Ureter (tissue), 1 donor: ENCODE results near the gene C12orf60. TPM values are rescaled to one million over a fixed set of nuclear protein-coding genes. Genes with fewer than 3 reads are reported as not detected.
"Not testable (repeated sequence)": the region's sequence is repeated elsewhere in the genome, so short reads cannot be mapped to it uniquely, and the experiment has no call there.

Experiments used
- DNase-seq: peaks from one replicate; pipeline ENCODE4 v3.0.0-alpha.2; 2020; ENCODE audit warnings: low spot score
- total RNA-seq: library from RNA; stranded (reverse); gene quantifications from one replicate; pipeline ENCODE4 v1.2.4, GENCODE V29; 2023
- donor health status: DM: yes; HTN: yes; CAD: no.

The C12orf60 gene
- total RNA-seq, result 0.99 TPM

GRCh38 chr12:14803011-14803829 is at the start of gene C12orf60, which contains the start of gene WBP11:
Gene C12orf60, plus strand, starts transcription at chr12:14803670. Its CDS starts 19,266 bp downstream, at chr12:14822936.
Gene WBP11, minus strand, starts transcription at chr12:14803478. Its CDS starts 2,095 bp downstream, at chr12:14801383.
- peak; percentile 95 for DNase-seq

DNA sequence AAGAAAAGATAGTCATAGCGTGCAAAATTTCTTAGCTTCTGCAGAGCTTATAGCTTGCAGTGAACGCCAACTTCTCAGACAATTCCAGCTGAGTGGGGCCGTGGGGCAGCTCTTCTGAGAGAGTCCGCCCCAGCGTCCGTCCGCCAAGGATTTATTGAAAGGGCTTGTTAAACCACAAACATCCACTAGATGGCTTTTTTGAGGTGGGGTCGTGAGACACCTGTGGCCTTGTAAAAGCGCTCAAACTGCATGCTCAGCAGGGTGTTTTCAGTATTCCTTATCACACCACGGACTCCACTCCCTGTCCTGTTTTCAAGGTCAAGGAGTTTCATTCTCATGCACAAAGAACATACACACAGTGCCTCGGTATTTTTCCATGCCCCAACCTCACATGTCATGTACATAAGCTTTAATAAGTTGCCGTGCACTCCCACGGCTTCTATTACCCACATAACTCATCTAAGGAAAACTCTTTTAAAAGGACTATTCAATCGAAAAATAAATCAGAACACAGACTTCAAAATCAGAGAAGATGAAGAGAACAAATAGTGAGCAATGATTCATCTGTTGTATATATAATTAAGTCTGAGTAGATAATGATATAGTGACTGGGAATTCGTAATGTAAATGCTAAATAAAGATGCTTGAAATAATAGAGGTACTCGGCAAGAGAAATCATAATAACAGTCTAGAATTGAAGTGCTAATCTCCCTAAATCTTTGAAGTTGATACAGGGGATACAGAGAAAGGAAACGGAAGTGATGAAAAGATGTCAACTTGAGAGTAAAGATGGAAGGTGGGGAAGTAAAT is 46.9 kb upstream of the C12orf60 start:
- no peak for DNase-seq

DNA sequence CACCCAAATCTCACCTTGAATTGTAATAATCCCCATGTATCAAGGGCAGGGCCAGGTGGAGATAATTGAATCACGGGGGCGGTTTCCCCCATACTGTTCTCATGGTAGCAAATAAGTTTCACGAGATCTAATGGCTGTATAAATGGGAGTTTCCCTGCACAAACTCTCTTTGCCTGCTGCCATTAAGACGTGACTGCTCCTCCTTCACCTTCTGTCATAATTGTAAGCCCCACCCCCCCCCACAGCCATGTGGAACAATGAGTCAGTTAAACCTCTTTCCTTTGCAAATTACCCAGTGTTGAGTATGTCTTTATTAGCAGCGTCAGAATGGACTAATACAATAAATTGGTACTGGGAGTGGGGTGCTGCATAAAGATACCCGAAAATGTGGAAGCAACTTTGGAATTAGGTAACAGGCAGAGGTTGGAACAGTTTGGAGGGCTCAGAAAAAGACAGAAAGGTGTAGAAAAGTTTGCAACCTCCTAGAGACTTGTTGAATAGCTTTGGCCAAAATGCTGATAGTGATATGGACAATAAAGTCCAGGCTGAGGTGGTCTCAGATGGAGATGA is 43.7 kb upstream of the C12orf60 start:
- DNase-seq, result not testable (repeated sequence)

GRCh38 chr12:14765398-14765797 is 38.1 kb upstream of the C12orf60 start:
- DNase-seq, result no peak

DNA sequence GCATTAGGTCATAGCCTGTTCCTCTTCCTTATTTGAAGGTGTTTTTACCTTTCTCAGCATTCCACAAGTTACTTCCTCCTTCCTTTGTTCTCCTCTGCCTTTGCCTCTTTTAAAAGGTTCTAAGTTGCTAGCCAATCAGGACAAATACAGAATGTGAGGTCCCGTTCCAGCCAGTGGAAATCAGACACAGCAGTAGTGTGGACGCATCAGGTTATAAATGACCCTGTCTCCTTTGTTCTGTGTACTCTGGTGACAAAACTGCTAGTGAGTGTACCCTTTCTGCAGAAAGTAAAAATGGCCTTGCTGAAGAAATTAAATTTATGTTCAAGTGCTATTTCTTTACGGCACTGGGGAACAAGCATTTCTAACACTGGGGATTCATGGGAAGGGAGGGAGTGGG is 37.5 kb upstream of the C12orf60 start:
- DNase-seq, result not testable (repeated sequence)

DNA sequence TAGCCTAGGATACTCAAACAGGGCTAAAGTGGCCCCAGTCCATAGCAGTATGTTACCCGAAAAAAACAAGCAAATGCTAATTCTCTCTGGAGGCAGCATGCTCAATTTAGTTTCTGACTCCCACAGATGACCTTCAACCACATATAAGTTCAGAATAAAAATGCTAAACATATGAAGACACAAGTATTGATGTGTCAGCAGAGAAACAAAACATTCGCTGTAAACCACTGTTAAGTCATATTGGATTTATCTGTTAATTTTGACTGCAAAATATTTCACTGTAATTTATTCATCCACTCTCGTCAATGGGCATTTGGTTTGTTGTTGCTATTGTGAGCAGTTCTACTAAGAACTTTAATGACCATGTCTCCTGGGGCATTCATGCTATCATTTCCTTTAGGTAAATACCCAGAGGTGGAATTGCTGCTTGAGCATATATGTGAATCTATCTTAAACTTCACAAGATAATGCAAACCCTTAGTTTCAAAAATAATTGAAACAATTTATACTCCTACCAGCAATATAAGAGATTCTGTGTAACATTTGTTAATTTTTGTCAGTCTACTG is 36.7 kb upstream of the C12orf60 start:
- DNase-seq, result no peak

DNA sequence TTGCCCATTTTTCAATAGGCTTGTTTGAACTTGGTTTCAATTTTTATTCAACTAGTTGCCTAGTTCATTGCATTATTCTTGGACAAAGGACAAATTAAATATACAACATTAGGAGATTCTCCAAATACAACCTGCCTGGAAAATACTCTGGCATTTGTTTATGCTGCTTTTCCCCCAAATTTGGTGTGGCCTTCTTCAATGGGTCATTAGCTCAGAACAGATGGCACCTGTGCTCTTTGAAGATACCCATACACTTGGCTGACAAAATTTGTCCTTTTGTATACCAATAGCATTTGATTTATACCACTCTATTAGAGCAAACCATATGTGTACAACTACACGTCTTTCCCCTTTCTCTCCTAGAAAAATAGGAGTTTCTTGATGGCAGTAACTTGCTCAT is 35.9 kb upstream of the C12orf60 start:
- no peak for DNase-seq

DNA sequence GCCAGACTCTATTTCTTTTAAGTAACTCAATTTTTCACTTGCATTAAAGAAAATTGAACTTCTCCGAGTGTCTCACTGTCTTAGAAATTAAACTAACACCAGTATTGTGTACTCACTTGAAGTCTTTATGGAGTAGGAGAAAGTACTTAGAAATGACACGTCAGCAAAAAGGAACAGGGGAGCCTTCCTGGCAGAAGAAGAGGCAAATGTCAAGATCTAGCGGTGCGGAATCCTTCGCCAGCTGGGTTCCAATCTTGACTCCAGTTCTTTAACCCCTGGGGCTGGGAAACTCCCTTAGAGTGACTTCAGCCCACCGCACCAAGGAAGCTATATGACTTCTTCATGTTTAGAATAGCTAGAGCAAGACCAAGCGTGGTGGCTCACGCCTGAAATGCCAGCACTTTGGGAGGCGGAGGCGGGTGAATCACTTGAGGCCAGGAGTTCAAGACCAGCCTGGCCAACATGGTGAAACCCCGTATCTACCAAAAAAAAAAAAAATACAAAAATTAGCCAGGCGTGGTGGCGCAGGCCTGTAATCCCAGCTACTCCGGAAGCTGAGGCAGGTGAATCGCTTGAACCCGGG is 34.6 kb upstream of the C12orf60 start:
- DNase-seq, result peak; percentile 45

- peak; percentile 55 for DNase-seq
Measured at GRCh38 chr12:14769466-14769968, 34.0 kb upstream of the C12orf60 start.

GRCh38 chr12:14769969-14770495 is 33.4 kb upstream of the C12orf60 start:
- DNase-seq, result peak; percentile 88

GRCh38 chr12:14770496-14771461 is 32.7 kb upstream of the C12orf60 start:
- DNase-seq, result peak; percentile 98

GRCh38 chr12:14771651-14772137 is 31.8 kb upstream of the C12orf60 start:
- DNase-seq, result no peak

DNA sequence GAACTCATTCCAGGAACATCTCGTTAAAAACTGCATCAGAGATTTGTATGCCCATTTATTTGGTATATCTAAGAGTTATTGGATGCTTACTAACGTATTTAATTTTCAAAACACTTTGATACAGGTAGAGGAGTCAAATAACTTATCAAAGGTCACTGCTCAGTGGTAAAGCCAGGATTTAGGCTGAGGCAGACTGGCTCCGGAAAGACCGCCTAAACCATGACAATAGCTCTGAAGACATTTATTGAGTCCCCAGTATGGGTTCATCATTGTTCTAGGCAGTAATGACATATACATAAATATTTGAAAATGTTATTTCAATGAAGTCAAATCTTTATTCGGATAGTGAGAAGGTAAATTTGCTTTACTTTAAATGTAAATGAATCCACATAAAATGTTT is 30.5 kb upstream of the C12orf60 start:
- DNase-seq, result no peak

DNA sequence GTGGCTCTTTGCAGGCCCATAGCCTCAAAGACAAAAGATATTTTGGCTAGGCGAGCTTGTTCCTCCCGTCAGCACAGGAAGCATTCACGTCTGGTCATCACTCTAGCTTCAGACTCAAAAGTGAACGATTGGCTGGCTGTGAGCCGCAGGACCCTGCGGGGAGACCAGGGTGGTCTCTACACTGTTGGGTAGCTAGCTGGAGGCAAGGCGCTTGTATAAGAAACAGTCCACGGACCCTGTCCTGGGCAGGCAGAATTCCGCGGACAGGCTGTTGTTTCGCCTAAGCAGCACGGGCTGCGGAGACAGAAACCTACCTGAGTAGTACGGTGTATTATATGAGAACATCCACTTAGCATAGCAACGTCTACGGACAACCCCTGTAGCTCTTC is 29.8 kb upstream of the C12orf60 start:
- no peak for DNase-seq

GRCh38 chr12:14774074-14774905 is 29.2 kb upstream of the C12orf60 start:
- peak; percentile 97 for DNase-seq

DNA sequence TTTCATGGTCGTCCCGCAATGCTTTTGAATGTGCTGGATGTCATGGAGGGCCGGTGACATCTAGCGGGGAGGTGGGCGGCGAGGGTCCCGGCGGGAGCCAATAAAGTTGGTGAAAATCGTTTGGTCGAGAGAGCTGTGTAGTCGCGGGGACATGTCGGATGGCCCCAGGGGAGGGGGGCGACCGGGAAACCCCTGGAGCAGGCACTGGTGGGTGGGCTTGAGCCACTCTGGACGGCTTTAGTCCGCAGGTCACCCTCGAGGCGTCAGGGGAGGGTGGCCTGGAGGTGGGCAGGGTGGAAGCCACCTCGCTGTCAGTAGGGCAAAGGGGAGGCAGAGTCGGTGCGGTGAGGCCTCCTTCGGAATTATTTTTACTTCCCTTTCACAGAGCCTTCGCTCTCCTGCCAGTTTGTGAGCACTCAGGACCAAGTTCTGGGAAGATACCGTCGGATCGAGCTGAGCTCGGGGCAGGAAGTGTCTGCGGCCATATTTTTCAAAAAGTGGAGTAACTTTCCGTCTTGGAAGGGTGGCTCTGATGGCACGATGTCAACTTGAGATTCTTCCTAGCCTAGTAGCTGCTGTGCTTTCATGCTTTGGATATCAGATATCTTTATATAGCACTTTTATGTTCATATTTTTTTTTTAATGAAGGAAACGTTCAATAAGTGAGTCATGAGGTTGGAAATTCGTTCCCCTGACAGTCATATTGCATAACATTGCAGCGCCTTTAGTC is 28.4 kb upstream of the C12orf60 start:
- DNase-seq, result peak; percentile 73

DNA sequence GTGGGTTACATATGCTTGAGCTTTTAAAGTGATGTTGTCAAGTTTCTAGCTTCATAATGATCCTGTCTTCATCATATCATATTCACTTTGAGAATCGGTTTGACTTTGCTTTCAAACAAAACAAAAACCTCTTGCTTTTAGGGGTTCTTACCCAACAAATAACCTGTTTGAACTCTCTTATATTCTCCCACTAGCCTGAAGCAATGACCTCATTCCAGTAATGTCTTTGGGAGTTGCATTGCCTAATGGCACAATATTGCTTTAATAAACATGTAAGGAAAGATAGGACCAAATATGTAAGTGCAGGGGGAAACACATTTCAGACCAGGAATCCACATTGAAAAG is 27.9 kb upstream of the C12orf60 start:
- no peak for DNase-seq

- DNase-seq, result no peak
Measured at GRCh38 chr12:14776236-14776961, 27.1 kb upstream of the C12orf60 start.
